ENCODE measurements around the gene MLH1.

Gene MLH1

DNA sequence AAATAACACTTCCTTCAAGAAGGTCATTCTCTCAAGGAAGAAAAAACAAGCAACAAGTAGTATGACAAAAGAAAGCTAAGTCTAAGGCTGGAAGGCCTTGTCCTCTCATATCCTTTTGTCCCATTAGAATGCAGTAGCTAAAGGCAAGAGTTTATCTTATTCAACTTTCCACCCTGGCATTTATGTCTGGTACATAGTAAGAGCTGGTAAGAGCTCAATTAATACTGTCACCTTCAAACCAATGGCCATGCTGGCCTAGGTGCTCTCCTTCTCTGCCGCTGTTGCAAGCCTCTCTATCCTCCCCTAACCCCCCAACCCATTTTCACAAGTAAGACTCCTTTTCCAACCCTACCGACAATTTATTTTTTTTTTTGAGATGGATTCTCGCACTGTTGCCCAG, 99.2 kb downstream of the MLH1 start:
- no peak for DNase-seq

DNA sequence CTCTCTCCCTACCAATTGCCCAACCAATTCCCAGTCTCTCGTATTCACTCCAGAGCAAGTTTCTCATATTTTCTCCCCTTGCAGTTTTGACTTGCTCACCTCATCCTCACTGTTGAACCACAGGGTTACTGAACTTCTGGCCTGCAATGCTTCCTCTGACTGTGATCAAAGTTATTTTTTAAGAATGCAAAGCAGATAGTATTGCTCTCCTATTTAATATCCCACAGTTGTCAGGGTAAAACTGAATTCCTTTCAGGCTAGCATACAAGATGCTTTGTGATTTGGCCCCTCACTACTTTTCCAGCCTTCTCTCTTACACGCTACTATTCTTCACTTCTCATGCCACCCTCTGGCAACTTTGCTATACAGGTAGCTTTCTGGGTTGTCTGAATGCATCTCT, 100.2 kb downstream of the MLH1 start:
- DNase-seq = no peak

GRCh38 chr3:37094636-37095035, 101.3 kb downstream of the MLH1 start:
- DNase-seq = no peak

DNA sequence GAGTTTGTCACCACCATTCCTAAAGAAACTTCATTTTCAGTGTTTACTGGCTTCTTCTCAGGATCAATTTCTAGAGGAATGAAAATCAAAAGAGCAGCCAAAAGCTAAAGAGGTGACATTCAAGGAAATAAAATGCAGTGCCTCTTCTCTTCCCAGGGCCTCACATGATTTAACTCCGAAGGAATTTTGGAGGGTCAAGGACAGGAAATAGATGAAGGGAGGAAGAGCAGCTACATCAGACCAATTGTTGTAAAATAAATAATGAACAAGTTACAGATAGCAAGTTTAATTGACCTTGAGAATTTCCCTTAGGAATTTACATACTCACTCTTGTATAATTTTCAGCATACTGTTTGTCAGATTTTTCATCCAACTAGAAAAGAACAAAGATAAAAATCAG, 103.0 kb downstream of the MLH1 start:
- no peak for DNase-seq

DNA sequence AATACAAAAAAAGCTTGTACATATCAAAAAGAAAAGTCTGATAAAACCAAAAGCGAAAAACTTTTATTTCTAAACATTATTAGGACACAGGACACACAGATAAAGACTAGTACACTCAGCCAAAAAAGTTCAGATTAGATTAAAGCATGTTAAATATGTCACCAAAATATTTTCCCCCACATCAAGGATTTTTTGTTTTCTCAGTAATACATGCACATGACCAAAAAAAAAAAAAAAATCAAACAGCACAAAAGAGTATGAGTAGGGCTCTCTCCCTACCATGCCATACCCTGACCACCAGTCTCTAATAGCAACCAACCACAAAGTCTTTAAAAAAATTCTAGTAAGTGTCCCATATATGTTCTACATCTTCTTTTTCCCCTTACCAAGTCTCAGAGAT, 103.7 kb downstream of the MLH1 start:
- no peak for DNase-seq

GRCh38 chr3:37097776-37098175, 104.5 kb downstream of the MLH1 start:
- no peak for DNase-seq

DNA sequence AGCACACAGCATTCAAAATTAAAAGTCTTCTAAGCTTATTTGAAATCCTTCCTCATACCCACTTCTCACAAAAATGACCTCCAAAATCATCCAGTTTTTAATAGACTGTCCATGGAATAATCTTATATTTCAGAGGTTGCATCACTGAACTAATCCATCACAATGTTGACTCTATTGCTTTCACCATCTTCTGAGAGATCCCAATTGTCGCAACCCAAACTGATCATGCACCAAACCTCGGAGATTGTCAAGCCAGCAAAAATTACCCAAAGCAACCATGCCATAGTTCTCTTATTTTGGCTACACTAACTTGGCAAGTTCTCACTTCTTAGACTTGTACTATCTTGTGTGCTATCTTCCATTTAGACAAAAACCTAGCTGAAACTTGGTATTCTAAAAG, 105.6 kb downstream of the MLH1 start:
- DNase-seq = no peak

DNA sequence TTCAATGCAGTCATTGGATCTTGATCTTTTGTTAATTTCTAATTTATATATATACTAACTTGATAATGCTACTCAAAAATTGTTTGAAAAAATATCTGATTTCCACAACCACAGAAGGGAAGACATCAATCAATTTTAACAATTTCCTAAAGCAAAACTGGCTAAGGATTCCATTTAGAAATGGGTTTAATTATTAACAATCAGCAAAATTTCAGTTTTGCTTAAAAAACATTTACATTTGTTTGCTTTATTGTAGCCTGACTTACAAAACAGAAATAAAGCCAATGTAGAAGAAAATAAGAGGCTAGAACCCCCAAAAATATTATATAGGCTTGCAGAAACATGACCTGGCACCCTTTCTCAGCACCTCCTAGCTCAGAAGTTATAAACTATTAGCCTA, 106.2 kb downstream of the MLH1 start:
- no peak for DNase-seq

DNA sequence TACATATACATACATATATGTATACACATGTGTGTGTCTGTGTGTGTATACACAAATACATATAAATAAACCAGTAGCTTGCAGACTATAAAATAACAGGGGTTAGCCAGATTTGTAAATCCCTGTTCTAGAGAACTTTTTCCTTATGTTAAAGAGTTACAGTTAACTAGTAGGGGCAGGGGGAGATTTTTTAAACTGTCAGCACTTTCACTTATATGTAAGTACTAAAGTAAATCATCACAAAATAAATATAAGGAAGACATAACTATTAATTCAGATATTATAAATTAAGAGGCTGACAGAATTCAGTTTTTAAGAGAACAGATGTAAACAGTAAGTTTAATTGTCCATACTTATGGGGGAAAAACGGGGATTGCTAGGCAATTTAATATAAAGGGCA, 107.1 kb downstream of the MLH1 start:
- no peak for DNase-seq

Data from anterior cingulate cortex (tissue), 58 donors.